Measurements from ENCODE around the gene EPB41L3. TPM values are rescaled to one million over a fixed set of nuclear protein-coding genes. Genes with fewer than 3 reads are reported as not detected.

Gene EPB41L3
- total and polyA plus RNA-seq, 4 donors = 6.5 to 116 (median 43.7) TPM

- intact Hi-C loops (cut with DNase I) = no loop called here
- DNase-seq = no peak
- WGBS, 2 donors = 65 to 69% methylated on average over 6 of the region's 6 CpGs
- H3K9me3 ChIP-seq (ENCODE audit: control insufficient read depth, low read length) = no peaks in the 10 kb centered on the region
- no peak overlapping the region for H3K4me3 ChIP-seq (ENCODE audit: low read length in 2 of 2)
- H3K27me3 ChIP-seq (ENCODE audit: control insufficient read depth in 1 of 2, insufficient read depth in 2 of 2, low read length in 1 of 2) = no peaks in the 10 kb centered on the region
- no peak overlapping the region for H3K27ac ChIP-seq (ENCODE audit: low read depth in 1 of 2, low read length in 2 of 2)
- H3K36me3 ChIP-seq (ENCODE audit: control insufficient read depth in 1 of 2, insufficient read depth in 2 of 2, low read length in 1 of 2) = no peaks in the 10 kb centered on the region
- no peaks in the 10 kb centered on the region for H3K4me1 ChIP-seq (ENCODE audit: control insufficient read depth in 1 of 2, insufficient read depth in 2 of 2, low read length in 2 of 2)
- ATAC-seq (ENCODE audit: low FRiP score) = no peak
Observed at GRCh38 chr18:5424903-5425664, 118.7 kb downstream of the EPB41L3 start.

- WGBS, 2 donors = 97% methylated on average over 3 of the region's 3 CpGs
- ATAC-seq (ENCODE audit: low FRiP score) (no peak), DNase-seq (no peak)
- H3K36me3 ChIP-seq (ENCODE audit: control insufficient read depth in 1 of 2, insufficient read depth in 2 of 2, low read length in 1 of 2) = no peaks in the 10 kb centered on the region
- no peaks in the 10 kb centered on the region for H3K27me3 ChIP-seq (ENCODE audit: control insufficient read depth in 1 of 2, insufficient read depth in 2 of 2, low read length in 1 of 2)
- H3K4me3 ChIP-seq (ENCODE audit: low read length in 2 of 2) = no peak overlapping the region
- H3K27ac ChIP-seq (ENCODE audit: low read depth in 1 of 2, low read length in 2 of 2) = no peak overlapping the region
- no peaks in the 10 kb centered on the region for H3K4me1 ChIP-seq (ENCODE audit: control insufficient read depth in 1 of 2, insufficient read depth in 2 of 2, low read length in 2 of 2)
- intact Hi-C loops (cut with DNase I) = no loop called here
- H3K9me3 ChIP-seq (ENCODE audit: control insufficient read depth, low read length) = no peaks in the 10 kb centered on the region
Observed at GRCh38 chr18:5422626-5423025, 121.2 kb downstream of the EPB41L3 start.

- H3K27ac ChIP-seq (ENCODE audit: low read depth in 1 of 2, low read length in 2 of 2) = no peak overlapping the region
- no peaks in the 10 kb centered on the region for H3K36me3 ChIP-seq (ENCODE audit: control insufficient read depth in 1 of 2, insufficient read depth in 2 of 2, low read length in 1 of 2)
- H3K27me3 ChIP-seq (ENCODE audit: control insufficient read depth in 1 of 2, insufficient read depth in 2 of 2, low read length in 1 of 2) = no peaks in the 10 kb centered on the region
- DNase-seq (no peak), ATAC-seq (ENCODE audit: low FRiP score) (no peak)
- WGBS, 2 donors = 75 to 80% methylated on average over 5 of the region's 5 CpGs
- H3K4me3 ChIP-seq (ENCODE audit: low read length in 2 of 2) = no peak overlapping the region
- no peaks in the 10 kb centered on the region for H3K4me1 ChIP-seq (ENCODE audit: control insufficient read depth in 1 of 2, insufficient read depth in 2 of 2, low read length in 2 of 2)
- no peaks in the 10 kb centered on the region for H3K9me3 ChIP-seq (ENCODE audit: control insufficient read depth, low read length)
- intact Hi-C loops (cut with DNase I) = no loop called here
Observed at GRCh38 chr18:5421981-5422380, 121.8 kb downstream of the EPB41L3 start.

- WGBS, 2 donors = 75 to 79% methylated on average over 3 of the region's 3 CpGs
- Histone ChIP-seq H3K27ac (ENCODE audit: low read depth in 1 of 2, low read length in 2 of 2) (no peak overlapping the region), H3K36me3 (ENCODE audit: control insufficient read depth in 1 of 2, insufficient read depth in 2 of 2, low read length in 1 of 2) (no peaks in the 10 kb centered on the region), H3K9me3 (ENCODE audit: control insufficient read depth, low read length) (no peaks in the 10 kb centered on the region), H3K27me3 (ENCODE audit: control insufficient read depth in 1 of 2, insufficient read depth in 2 of 2, low read length in 1 of 2) (no peaks in the 10 kb centered on the region), H3K4me1 (ENCODE audit: control insufficient read depth in 1 of 2, insufficient read depth in 2 of 2, low read length in 2 of 2) (no peaks in the 10 kb centered on the region), H3K4me3 (ENCODE audit: low read length in 2 of 2) (no peak overlapping the region)
- ATAC-seq (ENCODE audit: low FRiP score) = no peak
- DNase-seq = peak in 1 of 2 donors; percentile 48
- intact Hi-C loops (cut with DNase I) = no loop called here
Observed at GRCh38 chr18:5420906-5421305, 122.9 kb downstream of the EPB41L3 start.

GRCh38 chr18:5419601-5420000 lies 124.2 kb downstream of the EPB41L3 start:
- H3K9me3 ChIP-seq (ENCODE audit: control insufficient read depth, low read length) = no peaks in the 10 kb centered on the region
- ATAC-seq (ENCODE audit: low FRiP score) (no peak), DNase-seq (no peak)
- no peak overlapping the region for H3K27ac ChIP-seq (ENCODE audit: low read depth in 1 of 2, low read length in 2 of 2)
- H3K4me3 ChIP-seq (ENCODE audit: low read length in 2 of 2) = no peak overlapping the region
- no peaks in the 10 kb centered on the region for H3K4me1 ChIP-seq (ENCODE audit: control insufficient read depth in 1 of 2, insufficient read depth in 2 of 2, low read length in 2 of 2)
- intact Hi-C loops (cut with DNase I) = no loop called here
- no peaks in the 10 kb centered on the region for H3K36me3 ChIP-seq (ENCODE audit: control insufficient read depth in 1 of 2, insufficient read depth in 2 of 2, low read length in 1 of 2)
- no peaks in the 10 kb centered on the region for H3K27me3 ChIP-seq (ENCODE audit: control insufficient read depth in 1 of 2, insufficient read depth in 2 of 2, low read length in 1 of 2)
- WGBS, 2 donors = 43 to 62% methylated on average over 9 of the region's 9 CpGs

GRCh38 chr18:5419030-5419429 lies 124.8 kb downstream of the EPB41L3 start:
- Histone ChIP-seq H3K9me3 (ENCODE audit: control insufficient read depth, low read length) (no peaks in the 10 kb centered on the region), H3K27me3 (ENCODE audit: control insufficient read depth in 1 of 2, insufficient read depth in 2 of 2, low read length in 1 of 2) (no peaks in the 10 kb centered on the region), H3K27ac (ENCODE audit: low read depth in 1 of 2, low read length in 2 of 2) (no peak overlapping the region), H3K36me3 (ENCODE audit: control insufficient read depth in 1 of 2, insufficient read depth in 2 of 2, low read length in 1 of 2) (no peaks in the 10 kb centered on the region), H3K4me1 (ENCODE audit: control insufficient read depth in 1 of 2, insufficient read depth in 2 of 2, low read length in 2 of 2) (no peaks in the 10 kb centered on the region), H3K4me3 (ENCODE audit: low read length in 2 of 2) (no peak overlapping the region)
- DNase-seq (no peak), ATAC-seq (ENCODE audit: low FRiP score) (no peak)
- intact Hi-C loops (cut with DNase I) = no loop called here
- WGBS, 2 donors = 49 to 70% methylated on average over 2 of the region's 2 CpGs

GRCh38 chr18:5417342-5417741 lies 126.5 kb downstream of the EPB41L3 start:
- Histone ChIP-seq H3K9me3 (ENCODE audit: control insufficient read depth, low read length) (no peaks in the 10 kb centered on the region), H3K27me3 (ENCODE audit: control insufficient read depth in 1 of 2, insufficient read depth in 2 of 2, low read length in 1 of 2) (no peaks in the 10 kb centered on the region), H3K4me3 (ENCODE audit: low read length in 2 of 2) (no peak overlapping the region), H3K27ac (ENCODE audit: low read depth in 1 of 2, low read length in 2 of 2) (no peak overlapping the region), H3K36me3 (ENCODE audit: control insufficient read depth in 1 of 2, insufficient read depth in 2 of 2, low read length in 1 of 2) (no peaks in the 10 kb centered on the region), H3K4me1 (ENCODE audit: control insufficient read depth in 1 of 2, insufficient read depth in 2 of 2, low read length in 2 of 2) (no peaks in the 10 kb centered on the region)
- ATAC-seq (ENCODE audit: low FRiP score) (peak; percentile 52), DNase-seq (peak in 1 of 2 donors; percentile 71)
- WGBS, 2 donors = 60 to 62% methylated on average over 8 of the region's 8 CpGs
- intact Hi-C loops (cut with DNase I) = no loop called here

- DNase-seq (no peak), ATAC-seq (ENCODE audit: low FRiP score) (no peak)
- Histone ChIP-seq H3K36me3 (ENCODE audit: control insufficient read depth in 1 of 2, insufficient read depth in 2 of 2, low read length in 1 of 2) (no peaks in the 10 kb centered on the region), H3K9me3 (ENCODE audit: control insufficient read depth, low read length) (no peaks in the 10 kb centered on the region), H3K4me1 (ENCODE audit: control insufficient read depth in 1 of 2, insufficient read depth in 2 of 2, low read length in 2 of 2) (no peaks in the 10 kb centered on the region), H3K4me3 (ENCODE audit: low read length in 2 of 2) (no peak overlapping the region), H3K27me3 (ENCODE audit: control insufficient read depth in 1 of 2, insufficient read depth in 2 of 2, low read length in 1 of 2) (no peaks in the 10 kb centered on the region), H3K27ac (ENCODE audit: low read depth in 1 of 2, low read length in 2 of 2) (no peak overlapping the region)
- intact Hi-C loops (cut with DNase I) = no loop called here
- 86 to 87% methylated on average over 3 of the region's 3 CpGs for WGBS, 2 donors
Observed at GRCh38 chr18:5416112-5416511, 127.7 kb downstream of the EPB41L3 start.

GRCh38 chr18:5415665-5416064 lies 128.1 kb downstream of the EPB41L3 start:
- H3K4me3 ChIP-seq (ENCODE audit: low read length in 2 of 2) = no peak overlapping the region
- H3K36me3 ChIP-seq (ENCODE audit: control insufficient read depth in 1 of 2, insufficient read depth in 2 of 2, low read length in 1 of 2) = no peaks in the 10 kb centered on the region
- intact Hi-C loops (cut with DNase I) = no loop called here
- no peak for DNase-seq
- no peaks in the 10 kb centered on the region for H3K4me1 ChIP-seq (ENCODE audit: control insufficient read depth in 1 of 2, insufficient read depth in 2 of 2, low read length in 2 of 2)
- no peaks in the 10 kb centered on the region for H3K27me3 ChIP-seq (ENCODE audit: control insufficient read depth in 1 of 2, insufficient read depth in 2 of 2, low read length in 1 of 2)
- ATAC-seq (ENCODE audit: low FRiP score) = no peak
- 94 to 95% methylated on average over 12 of the region's 12 CpGs for WGBS, 2 donors
- no peaks in the 10 kb centered on the region for H3K9me3 ChIP-seq (ENCODE audit: control insufficient read depth, low read length)
- no peak overlapping the region for H3K27ac ChIP-seq (ENCODE audit: low read depth in 1 of 2, low read length in 2 of 2)

All from aorta (tissue), 5 donors.